Activated CD4-positive, CD25-positive, alpha-beta regulatory T cell treated with anti-CD3 and anti-CD28 coated beads, Interleukin-2, amount 50 U/mL, for 24 hours (primary cell): ENCODE results near the gene C17orf113.
A peak's percentile ranks its signal among the peaks of the same experiment; 100 is the strongest.
"Not testable (repeated sequence)": the region's sequence is repeated elsewhere in the genome, so short reads cannot be mapped to it uniquely, and the experiment has no call there.

ENCODE experiments used
- ATAC-seq, 2 donors: fragments of 150-1000 bp; cut with Tn5 transposase; one replicate each; pipeline ENCODE4 v1.10.0; 2021; ENCODE audit warnings: mild to moderate bottlenecking in 1 of 2, moderate library complexity in 1 of 2

Gene C17orf113

GRCh38 chr17:42041619-42042018 is 8.8 kb downstream of the C17orf113 start:
- ATAC-seq = no peak

- no peak for ATAC-seq
Measured at GRCh38 chr17:42040818-42041217, 9.6 kb downstream of the C17orf113 start.

GRCh38 chr17:42039794-42040763 is 10.3 kb downstream of the C17orf113 start:
- no peak for ATAC-seq

GRCh38 chr17:42038221-42038973 is 12.0 kb downstream of the C17orf113 start:
- ATAC-seq = peak in 1 of 2 donors; percentile 15

GRCh38 chr17:42034059-42034458 is 16.3 kb downstream of the C17orf113 start:
- no peak for ATAC-seq

- no peak for ATAC-seq
Measured at GRCh38 chr17:42031584-42031983, 18.8 kb downstream of the C17orf113 start.

GRCh38 chr17:42028791-42029127 is 21.6 kb downstream of the C17orf113 start:
- ATAC-seq = no peak

- ATAC-seq = no peak
Measured at GRCh38 chr17:42027961-42028790, 22.2 kb downstream of the C17orf113 start.

GRCh38 chr17:42027590-42027889 is 22.9 kb downstream of the C17orf113 start:
- no peak for ATAC-seq

- no peak for ATAC-seq
Measured at GRCh38 chr17:42026857-42027589, 23.4 kb downstream of the C17orf113 start.

- no peak for ATAC-seq
Measured at GRCh38 chr17:42025936-42026335, 24.5 kb downstream of the C17orf113 start.

- ATAC-seq = no peak
Measured at GRCh38 chr17:42025191-42025579, 25.2 kb downstream of the C17orf113 start.

- no peak for ATAC-seq
Measured at GRCh38 chr17:42023524-42024349, 26.7 kb downstream of the C17orf113 start.

GRCh38 chr17:42020845-42021244 is 29.6 kb downstream of the C17orf113 start:
- not testable (repeated sequence) for ATAC-seq

GRCh38 chr17:42019509-42020404 is 30.6 kb downstream of the C17orf113 start, which contains the start of gene NKIRAS2:
Gene NKIRAS2 (plus strand): TSS chr17:42020090. CDS start chr17:42021578, 1,488 bp downstream.
- peak; percentile 71 to 75 for ATAC-seq

- no peak for ATAC-seq
Measured at GRCh38 chr17:42018988-42019387, 31.4 kb downstream of the C17orf113 start.

- no peak for ATAC-seq
Measured at GRCh38 chr17:42018339-42018738, 32.1 kb downstream of the C17orf113 start.

GRCh38 chr17:42017866-42018200 is 32.6 kb downstream of the C17orf113 start:
- peak; percentile 2 to 3 for ATAC-seq

GRCh38 chr17:42016941-42017865 is 33.2 kb downstream of the C17orf113 start, which contains the start of gene DNAJC7:
Gene DNAJC7 (minus strand): TSS chr17:42017439. CDS start chr17:42017416, 23 bp downstream.
- ATAC-seq = peak; percentile 92 to 94
